SK-N-SH (cell line): ENCODE measurements around the gene RAD51. TPM values are rescaled to one million over a fixed set of nuclear protein-coding genes. Genes with fewer than 3 reads are reported as not detected.

Experiments used
- CTCF ChIA-PET: fragments of 300-600, 350-600 bp; formaldehyde crosslinking; extraction: SDS; loops from one replicate; lab custom pipeline; 2021; lab: Yijun Ruan, JAX
- POLR2A ChIA-PET: fragments of 350-600 bp; sonication (Branson Sonifier 250); formaldehyde crosslinking; extraction: SDS; loops from one replicate; lab custom pipeline; 2020; ENCODE audit warnings: antibody characterized with exemption, inconsistent platforms; lab: Yijun Ruan, JAX
- DNase-seq: peaks from one replicate; pipeline ENCODE4 v3.0.0; 2012
- H2AFZ ChIP-seq: fragments of 200-600 bp; sonication (generic); 2 replicates; pipeline ENCODE4 v1.8.1; 2016; ENCODE audit warnings: antibody characterized with exemption, mild to moderate bottlenecking, low read depth
- H3F3A ChIP-seq: fragments of 200-600 bp; sonication (generic); replicated peaks from 2 replicates; pipeline ENCODE3; 2016; ENCODE audit warnings: antibody characterized with exemption, mild to moderate bottlenecking; ENCODE audit not compliant: insufficient read depth
- H3K27ac ChIP-seq, 2 experiments: fragments of 200-500 bp in 1 of 2; fragments of 200-600 bp in 1 of 2; sonication (Bioruptor generic) in 1 of 2; sonication (generic), shearing (Covaris generic) in 1 of 2; 2 replicates each; pipeline versions ENCODE4 v1.5.1 to v1.6.1; 2014 to 2016; ENCODE audit warnings: low read depth in 2 of 2, inconsistent platforms in 1 of 2, low read length in 1 of 2, mild to moderate bottlenecking in 1 of 2, mixed read lengths in 1 of 2
- H3K27me3 ChIP-seq: fragments of 200-600 bp; sonication (generic), shearing (Covaris generic); 2 replicates; pipeline ENCODE4 v1.6.1; 2016; ENCODE audit warnings: mixed run types; ENCODE audit not compliant: insufficient read depth
- H3K36me3 ChIP-seq, 2 experiments: fragments of 200-500 bp in 1 of 2; fragments of 200-600 bp in 1 of 2; sonication (Bioruptor generic) in 1 of 2; sonication (generic) in 1 of 2; replicated peaks in 1 of 2; 2 replicates each; pipeline versions ENCODE3 to v1.5.1; 2014 to 2016; ENCODE audit warnings: low read length in 1 of 2, mild to moderate bottlenecking in 1 of 2; ENCODE audit not compliant: insufficient read depth in 2 of 2, control insufficient read depth in 1 of 2
- H3K4me1 ChIP-seq, 2 experiments: fragments of 200-500 bp in 1 of 2; fragments of 200-600 bp in 1 of 2; sonication (Bioruptor generic) in 1 of 2; sonication (generic), shearing (Covaris generic) in 1 of 2; 2 replicates each; pipeline versions ENCODE4 v1.5.1 to v1.6.1; 2014 to 2016; ENCODE audit warnings: low read depth in 1 of 2, low read length in 1 of 2, mixed run types in 1 of 2; ENCODE audit not compliant: insufficient read depth in 2 of 2, control insufficient read depth in 1 of 2
- H3K4me2 ChIP-seq: fragments of 200-600 bp; sonication (generic), shearing (Covaris generic); 2 replicates; pipeline ENCODE4 v1.6.1; 2017; ENCODE audit warnings: mixed run types
- H3K4me3 ChIP-seq, 2 experiments: fragments of 200-500 bp in 1 of 2; fragments of 200-600 bp in 1 of 2; sonication (Bioruptor generic) in 1 of 2; sonication (generic), shearing (Covaris generic) in 1 of 2; 2 replicates each; pipeline versions ENCODE4 v1.5.1 to v1.8.1; 2014 to 2016; ENCODE audit warnings: low read depth in 2 of 2, inconsistent platforms in 1 of 2, low read length in 1 of 2, mild to moderate bottlenecking in 1 of 2, mixed read lengths in 1 of 2, moderate library complexity in 1 of 2
- H3K79me2 ChIP-seq: fragments of 200-600 bp; sonication (generic); 2 replicates; pipeline ENCODE4 v1.8.1; 2017; ENCODE audit warnings: mild to moderate bottlenecking; ENCODE audit not compliant: insufficient read depth
- H3K9ac ChIP-seq: fragments of 200-600 bp; sonication (generic); 2 replicates; pipeline ENCODE4 v1.6.1; 2017; ENCODE audit warnings: mixed run types
- H3K9me2 ChIP-seq: fragments of 200-600 bp; sonication (generic); 2 replicates; pipeline ENCODE4 v1.6.1; 2017; ENCODE audit warnings: mixed run types
- H3K9me3 ChIP-seq: fragments of 200-600 bp; sonication (generic); 2 replicates; pipeline ENCODE4 v1.6.1; 2017; ENCODE audit warnings: mixed run types, mild to moderate bottlenecking, moderate library complexity
- H4K20me1 ChIP-seq: fragments of 200-600 bp; sonication (generic); 2 replicates; pipeline ENCODE4 v1.6.1; 2017; ENCODE audit warnings: mild to moderate bottlenecking, mixed run types; ENCODE audit not compliant: insufficient read depth
- CTCF ChIP-seq: fragments of 200-600 bp; sonication (generic); IDR thresholded peaks from 2 replicates; pipeline ENCODE4 v1.6.1; 2017; ENCODE audit warnings: antibody characterized with exemption, mild to moderate bottlenecking, moderate library complexity
- FOSL2 ChIP-seq: IDR thresholded peaks from 2 replicates; pipeline ENCODE4 v1.4.0; 2012; ENCODE audit warnings: low read depth, mild to moderate bottlenecking, moderate library complexity, borderline replicate concordance
- IRF3 ChIP-seq: fragments of 150-350 bp; IDR thresholded peaks from 2 replicates; pipeline ENCODE4 v1.6.1; 2016; ENCODE audit warnings: mild to moderate bottlenecking, low read depth, low read length
- POLR2AphosphoS5 ChIP-seq: IDR thresholded peaks from 2 replicates; pipeline ENCODE4 v1.6.1; 2012; ENCODE audit warnings: low read depth, low read length
- USF2 ChIP-seq: fragments of 150-350 bp; IDR thresholded peaks from 2 replicates; pipeline ENCODE4 v1.6.1; 2017; ENCODE audit warnings: antibody characterized with exemption, low read length, low read depth, borderline replicate concordance
- ZBTB33 ChIP-seq: IDR thresholded peaks from 2 replicates; pipeline ENCODE4 v1.4.0; 2012; ENCODE audit warnings: low read depth, borderline replicate concordance
- WGBS: methylation state at CpG from one replicate; pipeline ENCODE4 v1.1.6; 2017; ENCODE audit warnings: low lambda C conversion rate; 5-methylcytosine and 5-hydroxymethylcytosine counted together
- polyA plus RNA-seq, 3 experiments: library from polyadenylated mRNA; depleted of rRNA; stranded (reverse); fragments of >200 nt; gene quantifications; 2 replicates each; pipeline ENCODE4 v1.2.3, GENCODE V29; 2012
- TF ChIP-seq, protein P1 (sequence below): IDR thresholded peaks from 2 replicates; pipeline ENCODE4; 2012

Gene RAD51
- polyA plus RNA-seq, 1 of the 3 experiments (the other 2 are of a cell fraction), result 7.6 TPM

- no peak overlapping the region for H3K27ac ChIP-seq
- no peak overlapping the region for H3K4me2 ChIP-seq
- no peaks in the 10 kb centered on the region for H3K79me2 ChIP-seq
- CTCF ChIA-PET, result interaction anchor here (1.0 to 20.8 kb wide), 3 partner anchors 12 to 151 kb away, joined by 4 to 555 read pairs (median 4); partner anchors contain the start of genes C15orf62, GCHFR and VPS18
- H3K9me3 ChIP-seq, result no peaks in the 10 kb centered on the region
- H3K27me3 ChIP-seq, result no peaks in the 10 kb centered on the region
- H3K4me1 ChIP-seq, result peaks cover 0 to 4% of the 10 kb centered on the region in 2 experiments; a peak in 1 of 4 replicates
- no peak for DNase-seq
- no peak overlapping the region for H2AFZ ChIP-seq
- peaks cover 28 to 40% of the 10 kb centered on the region in 2 experiments for H3K36me3 ChIP-seq
- H4K20me1 ChIP-seq, result no peaks in the 10 kb centered on the region
- no peaks in the 10 kb centered on the region for H3K9me2 ChIP-seq
- H3F3A ChIP-seq, result peaks cover 6% of the 10 kb centered on the region
- WGBS, result 87% methylated on average over 2 of the region's 2 CpGs
- TF ChIP-seq ZBTB33 (no peak), FOSL2 (no peak), POLR2AphosphoS5 (no peak), CTCF (no peak), IRF3 (no peak), USF2 (no peak)
- TF ChIP-seq, protein P1, sequence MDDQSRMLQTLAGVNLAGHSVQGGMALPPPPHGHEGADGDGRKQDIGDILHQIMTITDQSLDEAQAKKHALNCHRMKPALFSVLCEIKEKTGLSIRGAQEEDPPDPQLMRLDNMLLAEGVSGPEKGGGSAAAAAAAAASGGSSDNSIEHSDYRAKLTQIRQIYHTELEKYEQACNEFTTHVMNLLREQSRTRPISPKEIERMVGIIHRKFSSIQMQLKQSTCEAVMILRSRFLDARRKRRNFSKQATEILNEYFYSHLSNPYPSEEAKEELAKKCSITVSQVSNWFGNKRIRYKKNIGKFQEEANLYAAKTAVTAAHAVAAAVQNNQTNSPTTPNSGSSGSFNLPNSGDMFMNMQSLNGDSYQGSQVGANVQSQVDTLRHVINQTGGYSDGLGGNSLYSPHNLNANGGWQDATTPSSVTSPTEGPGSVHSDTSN, result no peak
- TF ChIP-seq, all 33 proteins: peak for 0
- no peak overlapping the region for H3K4me3 ChIP-seq
- no peak overlapping the region for H3K9ac ChIP-seq
- POLR2A ChIA-PET, result no interaction called here
Observed at GRCh38 chr15:40743485-40743901, 48.5 kb downstream of the RAD51 start.
